SK-N-MC (cell line): ENCODE data around the gene STARD4.

Experiments used
- DNase-seq: peaks from one replicate; pipeline ENCODE4 v3.0.0-alpha.2; 2011; ENCODE audit warnings: low read depth, low spot score
- H3K27ac ChIP-seq: fragments of 200-600 bp; sonication (generic); 2 replicates; pipeline ENCODE4 v1.5.1; 2016; ENCODE audit warnings: mixed run types
- H3K36me3 ChIP-seq: fragments of 200-600 bp; sonication (generic); 2 replicates; pipeline ENCODE4 v1.6.1; 2017; ENCODE audit warnings: antibody characterized with exemption, low read length, mixed read lengths; ENCODE audit not compliant: insufficient read depth
- H3K4me3 ChIP-seq: fragments of 200-600 bp; sonication (generic); 2 replicates; pipeline ENCODE4 v1.5.1; 2016
- H3K9ac ChIP-seq: fragments of 200-600 bp; sonication (generic); 2 replicates; pipeline ENCODE4 v1.8.0; 2017; ENCODE audit warnings: mixed run types, mixed read lengths; ENCODE audit not compliant: insufficient read length
- H3K9me3 ChIP-seq: fragments of 200-600 bp; sonication (generic); 2 replicates; pipeline ENCODE4 v1.6.1; 2017; ENCODE audit warnings: low read depth, mild to moderate bottlenecking, antibody characterized with exemption, low read length, moderate library complexity, mixed read lengths
- EZH2 ChIP-seq: fragments of 200-600 bp; sonication (generic); IDR thresholded peaks from one replicate; pipeline ENCODE4 v1.6.1; 2017; ENCODE audit warnings: antibody characterized with exemption
- FOXP2 ChIP-seq: optimal IDR thresholded peaks from 2 replicates; pipeline ENCODE3; 2011; ENCODE audit warnings: mild to moderate bottlenecking, moderate library complexity; ENCODE audit not compliant: insufficient read depth; ENCODE audit errors: extremely low read length, control extremely low read depth
- POLR2AphosphoS5 ChIP-seq: IDR thresholded peaks from 2 replicates; pipeline ENCODE4 v1.6.1; 2012; ENCODE audit warnings: mild to moderate bottlenecking, low read depth, low read length, borderline replicate concordance

The STARD4 gene

DNA sequence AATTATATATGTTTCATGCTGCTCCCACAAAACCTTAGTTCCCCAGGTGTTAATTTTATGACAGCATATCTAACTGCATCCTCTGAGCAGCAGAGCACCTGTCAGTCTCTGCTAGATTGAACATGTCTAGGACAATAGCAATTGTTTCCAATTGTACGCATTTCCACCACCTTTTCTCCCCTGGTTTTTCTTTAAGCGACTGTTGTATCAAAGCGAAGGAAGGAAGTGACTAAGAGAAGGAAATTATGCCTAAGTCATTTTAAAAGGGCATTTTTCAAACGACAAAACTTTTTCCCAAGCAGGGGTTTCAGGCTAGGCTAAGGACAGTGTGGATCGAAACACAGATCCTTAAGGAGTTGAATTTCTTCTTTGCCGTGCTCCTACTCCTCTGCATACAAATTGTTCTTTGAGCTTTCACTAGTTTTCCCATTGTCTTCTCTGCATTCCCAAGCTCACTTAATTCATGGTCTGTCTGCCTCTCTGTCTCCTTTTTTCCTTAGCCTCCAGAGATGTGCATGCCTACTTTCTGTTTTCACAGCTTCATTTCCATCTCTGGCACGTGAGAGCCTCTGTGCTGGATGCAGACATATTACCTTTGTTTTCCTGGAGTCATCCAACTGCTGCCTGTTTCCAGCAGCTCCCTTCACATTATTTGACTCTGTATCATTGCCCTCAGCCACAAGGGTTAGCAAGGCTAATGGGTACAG is 39.4 kb upstream of the STARD4 start:
- Histone ChIP-seq H3K4me3 (no peak overlapping the region), H3K27ac (no peak overlapping the region), H3K9me3 (no peaks in the 10 kb centered on the region), H3K36me3 (no peaks in the 10 kb centered on the region), H3K9ac (no peak overlapping the region)
- DNase-seq: no peak
- TF ChIP-seq EZH2: no peak
- no peak for TF ChIP-seq FOXP2

DNA sequence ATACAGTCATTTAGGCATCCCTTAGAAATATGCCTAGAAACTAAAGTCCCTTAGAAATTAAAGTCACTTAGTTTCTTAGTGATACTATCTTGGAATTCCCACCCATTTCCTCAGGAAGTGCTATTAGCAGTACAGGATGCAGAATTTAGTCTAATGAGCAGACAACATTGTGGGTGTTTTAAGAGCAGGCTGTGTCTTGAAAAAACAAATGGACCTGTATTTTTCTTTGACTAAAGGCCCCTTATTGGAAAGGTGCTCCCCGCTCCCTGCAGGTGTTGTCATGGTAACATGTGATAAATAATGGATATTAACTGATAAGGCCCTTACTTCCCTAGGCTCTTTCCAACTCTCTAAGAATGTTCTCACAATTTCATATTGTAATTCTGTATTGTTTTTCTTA is 38.8 kb upstream of the STARD4 start:
- Histone ChIP-seq H3K9ac (no peak overlapping the region), H3K27ac (no peak overlapping the region), H3K4me3 (no peak overlapping the region), H3K36me3 (no peaks in the 10 kb centered on the region), H3K9me3 (no peaks in the 10 kb centered on the region)
- TF ChIP-seq FOXP2 (no peak), EZH2 (no peak), POLR2AphosphoS5 (no peak)
- no peak for DNase-seq

DNA sequence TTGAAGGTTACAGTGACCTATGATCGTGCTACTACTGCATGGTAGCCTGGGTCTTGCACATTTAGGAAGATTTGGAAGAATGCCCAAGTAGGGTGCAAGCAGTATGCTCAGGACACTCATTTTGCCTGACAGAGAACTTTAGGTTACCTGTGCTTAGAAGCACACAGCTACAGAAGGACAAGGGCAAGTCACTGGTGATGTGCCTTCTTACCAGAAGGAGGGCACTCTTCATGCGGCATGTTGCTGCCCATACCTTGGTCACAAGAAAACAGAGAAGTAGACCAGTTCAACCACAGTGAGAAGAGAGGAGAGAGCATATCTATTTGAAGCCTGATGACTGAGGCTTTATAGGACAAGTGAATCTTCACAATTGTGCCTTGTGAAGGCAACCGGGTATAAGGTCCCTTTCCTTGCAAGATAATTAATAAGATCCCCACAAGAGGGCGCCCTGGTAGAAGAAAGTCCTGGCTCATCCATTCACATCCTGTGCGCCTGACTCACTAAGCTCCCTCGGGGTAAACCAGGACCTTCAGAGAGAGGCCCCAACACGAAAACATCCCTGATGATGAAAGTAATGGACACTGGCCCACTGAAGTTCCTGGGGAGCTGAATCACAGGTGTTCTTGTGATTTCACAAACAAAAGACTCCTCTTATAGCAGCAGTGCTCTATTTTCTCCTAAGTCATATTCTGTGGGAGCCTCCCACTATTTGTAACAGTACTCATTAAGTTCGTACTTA is 38.1 kb upstream of the STARD4 start:
- peak; percentile 59 for DNase-seq
- Histone ChIP-seq H3K27ac (no peak overlapping the region), H3K36me3 (no peaks in the 10 kb centered on the region), H3K9ac (no peak overlapping the region), H3K9me3 (no peaks in the 10 kb centered on the region), H3K4me3 (no peak overlapping the region)
- TF ChIP-seq POLR2AphosphoS5 (no peak), EZH2 (no peak), FOXP2 (no peak)

- H3K9ac ChIP-seq: no peak overlapping the region
- DNase-seq: no peak
- no peak overlapping the region for H3K27ac ChIP-seq
- H3K4me3 ChIP-seq: no peak overlapping the region
- TF ChIP-seq POLR2AphosphoS5 (no peak), EZH2 (no peak), FOXP2 (no peak)
- no peaks in the 10 kb centered on the region for H3K9me3 ChIP-seq
- no peaks in the 10 kb centered on the region for H3K36me3 ChIP-seq
These were observed 36.8 kb upstream of the STARD4 start for GRCh38 chr5:111548992-111549649.

DNA sequence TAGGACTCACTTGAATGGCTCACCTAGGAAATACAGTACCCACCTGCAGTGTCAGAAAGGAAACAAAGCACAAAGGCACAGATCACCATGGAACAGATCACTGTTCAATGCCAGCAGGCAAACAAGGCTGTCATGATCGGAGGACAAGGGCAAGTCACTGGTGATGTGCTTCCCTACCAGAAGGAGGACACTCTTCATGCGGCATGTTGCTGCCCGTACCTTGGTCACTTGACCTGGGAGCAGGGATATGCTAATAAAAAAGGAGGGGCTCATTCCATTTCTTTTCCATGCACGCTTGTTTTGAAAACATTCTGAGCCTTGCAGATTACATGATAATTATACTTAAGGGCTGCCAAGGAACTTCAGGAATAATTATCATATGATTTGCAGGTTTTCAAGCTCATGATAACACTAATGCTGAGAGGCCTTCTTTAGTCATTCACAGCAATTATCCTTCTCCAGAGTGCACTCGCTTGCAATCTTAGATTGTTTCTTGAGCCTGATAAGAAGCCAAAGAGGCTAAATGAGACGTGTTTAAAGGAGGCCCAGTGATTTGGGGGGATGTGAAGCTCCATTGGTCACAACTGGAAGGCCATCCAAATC is 36.1 kb upstream of the STARD4 start:
- no peak overlapping the region for H3K27ac ChIP-seq
- no peaks in the 10 kb centered on the region for H3K9me3 ChIP-seq
- H3K36me3 ChIP-seq: no peaks in the 10 kb centered on the region
- DNase-seq: no peak
- no peak overlapping the region for H3K4me3 ChIP-seq
- no peak for TF ChIP-seq EZH2
- TF ChIP-seq POLR2AphosphoS5: no peak
- no peak for TF ChIP-seq FOXP2
- no peak overlapping the region for H3K9ac ChIP-seq

DNA sequence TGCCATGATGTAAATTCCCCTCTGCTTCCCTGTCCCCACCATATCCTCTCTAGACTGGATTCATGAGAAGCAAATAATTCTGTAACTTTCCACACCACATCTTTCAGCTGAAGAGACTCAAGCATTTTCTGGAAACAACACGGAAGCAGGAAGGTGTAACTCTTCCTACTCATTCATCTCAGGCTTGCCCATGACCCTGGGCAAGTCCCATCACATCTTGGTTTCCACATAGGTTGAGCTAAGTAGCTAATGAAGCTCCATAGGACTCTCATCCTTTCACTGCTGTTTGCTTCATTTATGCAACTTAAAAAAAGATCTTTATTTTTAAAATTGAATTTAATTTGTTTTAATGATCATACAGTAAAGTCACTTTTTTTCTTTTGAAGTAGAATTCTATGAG is 32.7 kb upstream of the STARD4 start:
- no peaks in the 10 kb centered on the region for H3K36me3 ChIP-seq
- no peak overlapping the region for H3K27ac ChIP-seq
- H3K9me3 ChIP-seq: no peaks in the 10 kb centered on the region
- no peak overlapping the region for H3K9ac ChIP-seq
- DNase-seq: no peak
- TF ChIP-seq POLR2AphosphoS5 (no peak), FOXP2 (no peak), EZH2 (no peak)
- no peak overlapping the region for H3K4me3 ChIP-seq

DNA sequence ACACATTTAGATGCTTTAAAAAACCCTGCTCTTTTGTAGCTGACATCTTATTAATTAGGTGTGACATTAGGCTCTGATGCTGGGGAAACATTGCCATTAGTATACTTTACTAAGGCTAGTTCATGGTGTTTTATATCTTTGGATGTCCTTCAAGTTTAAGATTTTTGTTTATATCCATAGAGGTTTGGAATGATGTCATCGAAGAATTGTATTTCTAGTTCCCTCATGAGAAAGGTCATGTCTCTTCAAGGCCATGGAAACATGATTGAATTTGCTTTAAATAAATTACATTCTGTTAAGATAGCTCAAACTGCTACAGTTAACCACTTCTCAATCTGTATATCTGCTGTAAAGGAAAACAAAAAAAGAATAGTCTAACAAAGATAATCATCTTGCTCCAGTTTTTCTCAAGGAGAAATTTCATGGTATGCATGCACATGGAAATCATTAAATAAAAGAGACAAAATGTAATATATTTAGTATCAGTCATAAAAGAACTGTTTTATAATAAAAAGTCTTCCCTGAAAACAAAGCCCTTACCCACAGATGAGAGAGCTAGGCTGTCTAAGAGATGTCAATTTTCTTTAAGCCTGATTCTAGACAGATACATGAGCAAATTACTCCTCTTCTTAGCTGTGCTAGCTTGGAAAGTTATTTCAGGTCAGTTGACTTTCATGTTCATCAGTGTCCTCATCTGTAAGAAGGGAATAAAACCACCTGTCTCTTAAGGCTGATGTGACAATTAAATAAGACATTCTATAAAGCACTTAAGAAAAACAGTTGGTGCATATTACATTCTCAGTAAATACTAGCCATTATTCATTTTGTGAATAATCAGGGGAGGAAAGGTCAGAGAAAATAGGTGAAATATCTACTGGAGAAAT is 25.0 kb upstream of the STARD4 start:
- Histone ChIP-seq H3K9ac (no peak overlapping the region), H3K9me3 (no peaks in the 10 kb centered on the region), H3K27ac (no peak overlapping the region), H3K4me3 (no peak overlapping the region), H3K36me3 (no peaks in the 10 kb centered on the region)
- no peak for TF ChIP-seq FOXP2
- no peak for TF ChIP-seq EZH2
- no peak for TF ChIP-seq POLR2AphosphoS5
- no peak for DNase-seq

DNA sequence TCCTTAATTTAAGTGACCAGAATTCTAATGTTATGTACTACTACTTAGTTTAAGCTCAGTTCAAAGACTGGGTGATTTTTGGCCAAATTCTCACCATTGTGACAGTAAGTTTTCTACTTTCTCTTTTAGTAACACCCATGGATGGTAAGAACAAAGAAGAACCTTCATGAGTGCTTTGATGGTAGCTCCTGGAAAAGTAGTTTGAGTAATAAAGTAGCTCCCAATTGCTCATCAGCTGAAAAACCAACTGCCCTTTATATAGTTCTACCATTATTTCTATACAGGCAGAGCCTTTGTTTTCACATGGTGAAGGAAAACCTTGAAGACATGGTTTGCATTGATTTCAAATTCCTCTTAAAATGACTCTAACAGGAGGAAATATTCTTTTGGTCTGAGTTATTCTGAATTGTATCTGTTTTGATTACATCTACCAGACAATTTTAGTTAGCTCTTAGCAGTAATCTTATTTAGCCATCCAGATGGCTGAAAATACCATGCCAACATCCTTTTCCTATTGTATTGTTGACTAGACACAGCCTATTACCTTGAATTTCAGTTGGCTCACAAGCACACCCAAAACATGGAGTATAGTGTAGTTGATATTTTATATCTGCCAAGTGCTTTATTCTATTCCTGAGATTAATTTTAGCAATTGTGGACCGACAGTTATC is 23.7 kb upstream of the STARD4 start:
- H3K9ac ChIP-seq: no peak overlapping the region
- H3K9me3 ChIP-seq: no peaks in the 10 kb centered on the region
- no peak overlapping the region for H3K27ac ChIP-seq
- H3K36me3 ChIP-seq: no peaks in the 10 kb centered on the region
- TF ChIP-seq POLR2AphosphoS5 (no peak), FOXP2 (no peak), EZH2 (no peak)
- no peak for DNase-seq
- H3K4me3 ChIP-seq: no peak overlapping the region
